GM11168 (cell line): ENCODE results near the gene SLC9A9.

ENCODE experiments used
- in situ Hi-C: fragments of 300-500 bp; cut with MboI; formaldehyde crosslinking; loops from one replicate; pipeline ENCODE4 v1.12.0; 2022; ENCODE audit warnings: low sequenced_read_pairs; ENCODE audit not compliant: unreplicated experiment

Gene SLC9A9

GRCh38 chr3:143245692-143246091 is 602.6 kb downstream of the SLC9A9 start:
- in situ Hi-C loops: no loop called here

GRCh38 chr3:143244516-143245063 is 603.7 kb downstream of the SLC9A9 start:
- in situ Hi-C loops: no loop called here

- in situ Hi-C loops: no loop called here
Observed at GRCh38 chr3:143243686-143244085, 604.6 kb downstream of the SLC9A9 start.

- in situ Hi-C loops: no loop called here
Observed at GRCh38 chr3:143242691-143243090, 605.6 kb downstream of the SLC9A9 start.

- in situ Hi-C loops: no loop called here
Observed at GRCh38 chr3:143242101-143242500, 606.2 kb downstream of the SLC9A9 start.

GRCh38 chr3:143241481-143241951 is 606.8 kb downstream of the SLC9A9 start:
- in situ Hi-C loops: no loop called here

GRCh38 chr3:143240886-143241285 is 607.4 kb downstream of the SLC9A9 start:
- in situ Hi-C loops: no loop called here

- in situ Hi-C loops: no loop called here
Observed at GRCh38 chr3:143239031-143239430, 609.2 kb downstream of the SLC9A9 start.

GRCh38 chr3:143237077-143237627 is 611.1 kb downstream of the SLC9A9 start:
- in situ Hi-C loops: no loop called here

- in situ Hi-C loops: no loop called here
Observed at GRCh38 chr3:143236226-143236964, 611.9 kb downstream of the SLC9A9 start.

- in situ Hi-C loops: no loop called here
Observed at GRCh38 chr3:143235614-143236204, 612.6 kb downstream of the SLC9A9 start.

- in situ Hi-C loops: no loop called here
Observed at GRCh38 chr3:143234526-143234925, 613.7 kb downstream of the SLC9A9 start.

GRCh38 chr3:143232981-143233380 is 615.3 kb downstream of the SLC9A9 start:
- in situ Hi-C loops: no loop called here

- in situ Hi-C loops: no loop called here
Observed at GRCh38 chr3:143228405-143228804, 619.9 kb downstream of the SLC9A9 start.

- in situ Hi-C loops: no loop called here
Observed at GRCh38 chr3:143226678-143227291, 621.5 kb downstream of the SLC9A9 start.

- in situ Hi-C loops: no loop called here
Observed at GRCh38 chr3:143224716-143225115, 623.6 kb downstream of the SLC9A9 start.

- in situ Hi-C loops: no loop called here
Observed at GRCh38 chr3:143222981-143223380, 625.3 kb downstream of the SLC9A9 start.

- in situ Hi-C loops: no loop called here
Observed at GRCh38 chr3:143222505-143222904, 625.8 kb downstream of the SLC9A9 start.

- in situ Hi-C loops: no loop called here
Observed at GRCh38 chr3:143221446-143221845, 626.8 kb downstream of the SLC9A9 start.

- in situ Hi-C loops: no loop called here
Observed at GRCh38 chr3:143220741-143221140, 627.5 kb downstream of the SLC9A9 start.
